Activated CD4-positive, alpha-beta T cell treated with anti-CD3 and anti-CD28 coated beads for 36 hours (primary cell): ENCODE data around the gene C17orf67. TPM values are rescaled to one million over a fixed set of nuclear protein-coding genes. Genes with fewer than 3 reads are reported as not detected.

Source experiments
- ATAC-seq: fragments of 200-7000 bp; cut with Tn5 transposase; one replicate; pipeline ENCODE4 v1.10.0; 2021; ENCODE audit warnings: mild to moderate bottlenecking, moderate library complexity
- CTCF ChIA-PET: fragments of 350-600 bp; sonication (Branson Sonifier 250); formaldehyde crosslinking; loops from one replicate; lab custom pipeline; 2021; ENCODE audit warnings: antibody characterized with exemption; lab: Charles Lee
- POLR2A ChIA-PET: fragments of 350-600 bp; sonication (Branson Sonifier 250); formaldehyde crosslinking; loops from one replicate; lab custom pipeline; 2021; ENCODE audit warnings: antibody characterized with exemption, inconsistent platforms; lab: Charles Lee
- DNase-seq: peaks from one replicate; pipeline ENCODE4 v3.0.0-alpha.2; 2020
- H3K27ac Mint-ChIP-seq: one replicate; pipeline ENCODE4 v1.8.0; 2021; ENCODE audit warnings: mixed read lengths
- H3K27me3 Mint-ChIP-seq: one replicate; pipeline ENCODE4 v1.8.0; 2021; ENCODE audit warnings: mixed read lengths
- H3K36me3 Mint-ChIP-seq: one replicate; pipeline ENCODE4 v1.8.0; 2021; ENCODE audit warnings: low read depth, mixed read lengths
- H3K4me1 Mint-ChIP-seq: one replicate; pipeline ENCODE4 v1.8.0; 2021; ENCODE audit warnings: mixed read lengths
- H3K4me3 Mint-ChIP-seq: one replicate; pipeline ENCODE4 v1.8.0; 2021; ENCODE audit warnings: mild to moderate bottlenecking, moderate library complexity, mixed read lengths
- H3K9me3 Mint-ChIP-seq: one replicate; pipeline ENCODE4 v1.8.0; 2021; ENCODE audit warnings: low read depth, mixed read lengths
- intact Hi-C, 2 experiments: fragments of 100-400 bp; cut with DNase I in 1 of 2; cut with micrococcal nuclease in 1 of 2; formaldehyde crosslinking; loops; one replicate each; pipeline versions ENCODE4 v1.14.2 to v1.15.1; 2022 to 2024; cut with DNase I, micrococcal nuclease
- total RNA-seq, 2 experiments: library from RNA; stranded (reverse); gene quantifications; one replicate each; pipeline ENCODE4 v1.2.3, GENCODE V29; 2021

C17orf67 gene
- total RNA-seq, 2 experiments from 2014 or later: 4.0 to 5.0 TPM

DNA sequence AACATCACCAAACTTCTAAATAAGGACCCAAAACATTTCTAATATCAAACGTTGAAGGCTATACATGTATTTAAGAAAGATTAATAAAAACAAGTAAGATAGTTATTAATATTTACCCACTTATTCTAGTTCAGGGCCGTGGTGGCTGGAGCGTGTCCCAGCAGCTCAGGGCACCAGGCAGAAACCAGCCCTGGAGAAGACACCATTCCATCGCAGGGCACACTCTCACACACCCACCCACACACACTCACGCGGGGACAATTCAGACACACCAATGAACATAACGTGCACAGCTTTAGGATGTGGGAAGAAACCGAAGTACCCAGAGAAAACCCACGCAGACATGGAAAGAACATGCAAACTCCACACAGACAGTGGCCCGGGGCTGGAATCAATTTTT, 13.5 kb downstream of the C17orf67 start:
- POLR2A ChIA-PET: no interaction called here

DNA sequence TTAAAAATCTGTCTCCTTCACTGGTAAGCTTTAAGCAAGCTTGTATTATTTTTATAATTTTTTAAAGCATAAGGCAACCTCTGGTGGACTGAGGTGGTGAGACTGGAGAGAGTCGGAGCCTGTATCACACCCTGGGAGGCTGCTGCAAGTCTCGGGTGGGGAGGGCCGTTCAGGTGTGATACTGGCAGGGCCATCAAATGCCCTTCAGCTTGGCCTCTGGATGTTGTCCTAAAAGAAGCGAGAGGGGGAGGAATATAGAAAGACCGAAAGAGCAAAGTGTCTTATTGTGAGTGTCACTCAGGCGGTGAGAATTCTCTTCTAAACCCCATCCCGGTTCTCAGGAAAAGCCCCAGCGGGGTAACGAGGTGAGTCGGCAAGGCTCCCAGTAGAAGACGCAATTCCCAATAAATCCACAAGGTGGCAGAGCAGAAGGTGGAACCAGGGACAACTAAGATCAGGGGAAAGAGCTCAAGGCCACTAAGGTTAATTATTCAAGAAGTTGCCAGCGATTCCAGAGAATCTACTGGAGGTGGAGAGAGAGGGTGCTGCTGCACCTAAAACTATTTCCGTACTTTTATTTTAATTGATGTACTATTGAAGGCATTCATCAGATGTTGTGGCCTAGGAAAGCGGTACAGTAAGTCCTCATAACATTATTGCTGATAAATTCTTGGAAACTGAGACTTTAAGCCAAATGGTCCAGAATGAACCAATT, 14.1 kb downstream of the C17orf67 start:
- POLR2A ChIA-PET: no interaction called here
- H3K9me3 Mint-ChIP-seq: no peaks in the 10 kb centered on the region
- CTCF ChIA-PET: interaction anchor here (0.6 to 4.6 kb wide), 39 partner anchors 9 to 1335 kb away, joined by 3 to 26 read pairs (median 4); partner anchors contain the start of genes C17orf67 and DGKE
- DNase-seq: peak; percentile 84
- H3K36me3 Mint-ChIP-seq: peaks cover 7% of the 10 kb centered on the region
- no peak overlapping the region for H3K4me3 Mint-ChIP-seq
- ATAC-seq: peak; percentile 83
- intact Hi-C loops: loop anchor here (1.0 to 2.0 kb wide), 4 partner anchors 13 to 191 kb away; partner anchors contain the start of genes C17orf67 (in 1 of the 2) and COIL (in 1 of the 2)
- peak overlapping the region; percentile 7 for H3K27ac Mint-ChIP-seq
- no peaks in the 10 kb centered on the region for H3K27me3 Mint-ChIP-seq
- H3K4me1 Mint-ChIP-seq: peaks cover 22% of the 10 kb centered on the region

More for the DNA sequence above, 13.5 kb downstream of the C17orf67 start:
- CTCF ChIA-PET: interaction anchor here (0.6 to 4.6 kb wide), 34 partner anchors 9 to 1335 kb away, joined by 3 to 26 read pairs (median 4); partner anchors contain the start of genes C17orf67 and DGKE
- H3K27ac Mint-ChIP-seq: no peak overlapping the region
- H3K27me3 Mint-ChIP-seq: no peaks in the 10 kb centered on the region
- DNase-seq (no peak), ATAC-seq (no peak)
- no peak overlapping the region for H3K4me3 Mint-ChIP-seq
- peaks cover 8% of the 10 kb centered on the region for H3K36me3 Mint-ChIP-seq
- H3K9me3 Mint-ChIP-seq: no peaks in the 10 kb centered on the region
- intact Hi-C loops: no loop called here
- H3K4me1 Mint-ChIP-seq: peaks cover 22% of the 10 kb centered on the region

DNA sequence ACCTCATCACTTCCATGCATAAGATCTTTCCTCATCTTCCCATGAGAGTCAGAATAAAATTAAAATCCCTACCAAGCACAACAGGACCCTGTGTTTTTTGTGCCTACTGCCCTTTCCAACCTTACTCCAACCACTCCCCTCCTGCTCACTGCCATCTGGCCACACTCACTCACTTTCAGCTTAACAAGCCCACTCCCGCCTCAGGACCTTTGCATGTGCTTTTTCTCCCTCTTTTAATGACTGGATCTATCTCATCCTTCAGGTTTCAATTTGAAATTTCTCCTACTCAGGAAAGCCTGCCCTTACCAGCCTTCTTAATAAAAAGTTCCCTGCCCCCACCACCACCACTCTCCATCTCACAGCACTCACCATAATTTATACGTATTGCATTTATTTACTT, 14.7 kb downstream of the C17orf67 start:
- H3K27me3 Mint-ChIP-seq: no peaks in the 10 kb centered on the region
- CTCF ChIA-PET: interaction anchor here (0.7 to 4.6 kb wide), 28 partner anchors 10 to 210 kb away, joined by 3 to 26 read pairs (median 5); partner anchors contain the start of genes C17orf67 and DGKE
- POLR2A ChIA-PET: no interaction called here
- H3K9me3 Mint-ChIP-seq: no peaks in the 10 kb centered on the region
- peaks cover 22% of the 10 kb centered on the region for H3K4me1 Mint-ChIP-seq
- DNase-seq (no peak), ATAC-seq (no peak)
- peaks cover 1% of the 10 kb centered on the region for H3K36me3 Mint-ChIP-seq
- no peak overlapping the region for H3K27ac Mint-ChIP-seq
- intact Hi-C loops: loop anchor here (1.0 to 2.0 kb wide), 4 partner anchors 14 to 191 kb away; partner anchors contain the start of genes C17orf67 (in 1 of the 2) and COIL (in 1 of the 2)
- H3K4me3 Mint-ChIP-seq: no peak overlapping the region

DNA sequence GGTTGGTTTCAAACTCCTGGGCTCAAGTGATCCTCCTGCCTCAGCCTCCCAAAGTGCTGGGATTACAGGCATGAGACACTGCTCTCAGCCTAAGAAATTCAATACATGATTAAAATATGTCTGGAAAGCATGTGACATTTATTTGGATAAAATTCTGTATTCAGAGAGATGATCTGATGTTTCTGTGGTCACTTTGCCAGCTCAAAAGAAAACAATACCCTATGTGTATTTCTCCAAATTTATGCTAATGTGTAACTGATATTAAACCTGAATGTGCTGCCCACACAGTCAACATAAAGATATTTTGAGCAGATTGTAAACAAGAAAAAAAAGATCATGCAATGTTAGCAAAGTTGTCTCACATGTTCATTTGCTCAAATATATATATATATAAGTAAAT, 16.7 kb downstream of the C17orf67 start:
- Mint-ChIP-seq H3K9me3 (no peaks in the 10 kb centered on the region), H3K27ac (no peak overlapping the region), H3K4me3 (no peak overlapping the region), H3K36me3 (no peaks in the 10 kb centered on the region), H3K27me3 (no peaks in the 10 kb centered on the region), H3K4me1 (peaks cover 18% of the 10 kb centered on the region)
- DNase-seq: no peak
- ChIA-PET CTCF (interaction anchor here (1.0 to 1.5 kb wide), 6 partner anchors 10 to 125 kb away, joined by 3 to 5 read pairs (median 4); no protein-coding TSS in a partner anchor), POLR2A (no interaction called here)
- ATAC-seq: no peak
- intact Hi-C loops: no loop called here

DNA sequence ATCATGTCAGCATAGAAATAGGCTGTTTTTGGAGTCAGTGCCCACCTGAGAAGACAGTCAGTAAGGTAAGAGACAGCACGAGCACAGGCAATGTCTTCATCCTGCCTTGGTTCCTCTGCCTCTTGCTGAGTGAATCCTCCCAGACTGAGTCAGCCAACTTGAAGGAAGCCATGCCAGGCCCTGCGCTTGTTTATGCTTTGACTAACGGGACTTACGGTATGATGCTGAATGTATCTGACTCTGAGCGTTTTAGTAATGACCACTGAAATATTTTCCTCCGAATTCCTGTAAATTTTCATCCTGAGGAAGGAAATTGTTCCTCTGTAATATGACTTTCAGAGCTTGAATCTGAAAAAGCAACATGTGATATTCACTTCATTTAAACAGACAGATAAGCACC, 18.0 kb downstream of the C17orf67 start:
- Mint-ChIP-seq H3K27ac (no peak overlapping the region), H3K27me3 (no peaks in the 10 kb centered on the region), H3K36me3 (no peaks in the 10 kb centered on the region), H3K4me3 (no peak overlapping the region), H3K4me1 (peaks cover 14% of the 10 kb centered on the region), H3K9me3 (no peaks in the 10 kb centered on the region)
- CTCF ChIA-PET: interaction anchor here (0.9 to 1.1 kb wide), 2 partner anchors 9 to 124 kb away, joined by 3 to 6 read pairs; no protein-coding TSS in a partner anchor
- no peak for ATAC-seq
- no peak for DNase-seq
- intact Hi-C loops: no loop called here
- POLR2A ChIA-PET: no interaction called here

DNA sequence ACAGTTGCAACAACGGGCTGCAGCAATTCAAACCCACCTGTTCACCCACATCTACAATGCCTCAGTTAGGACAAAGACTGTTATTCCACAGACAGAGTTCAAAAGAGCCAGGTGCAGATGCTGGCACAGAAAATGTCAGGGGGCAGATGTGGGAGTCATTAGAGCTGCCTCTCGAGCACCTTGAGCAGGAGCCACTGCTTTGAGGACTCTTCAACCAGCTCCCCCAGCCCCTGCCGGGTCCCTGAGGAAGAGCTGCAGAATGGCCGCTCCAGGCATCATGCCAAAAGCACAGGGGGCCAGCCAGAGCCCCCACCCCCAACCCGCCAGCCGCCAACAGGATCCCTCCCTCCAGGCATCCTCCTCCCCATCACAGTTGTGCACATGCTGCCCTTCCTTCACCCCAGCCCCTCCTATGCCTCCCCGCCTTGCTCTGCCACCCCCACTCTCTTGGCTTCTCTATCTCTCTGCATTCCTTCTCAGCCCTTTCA, 20.8 kb downstream of the C17orf67 start:
- no peak overlapping the region for H3K27ac Mint-ChIP-seq
- CTCF ChIA-PET: interaction anchor here (0.7 kb wide), 1 partner anchor 1178 kb away, joined by 3 read pairs; no protein-coding TSS in a partner anchor
- DNase-seq: no peak
- POLR2A ChIA-PET: no interaction called here
- no peaks in the 10 kb centered on the region for H3K27me3 Mint-ChIP-seq
- no peaks in the 10 kb centered on the region for H3K36me3 Mint-ChIP-seq
- ATAC-seq: no peak
- no peaks in the 10 kb centered on the region for H3K4me1 Mint-ChIP-seq
- H3K9me3 Mint-ChIP-seq: no peaks in the 10 kb centered on the region
- intact Hi-C loops: no loop called here
- no peak overlapping the region for H3K4me3 Mint-ChIP-seq

DNA sequence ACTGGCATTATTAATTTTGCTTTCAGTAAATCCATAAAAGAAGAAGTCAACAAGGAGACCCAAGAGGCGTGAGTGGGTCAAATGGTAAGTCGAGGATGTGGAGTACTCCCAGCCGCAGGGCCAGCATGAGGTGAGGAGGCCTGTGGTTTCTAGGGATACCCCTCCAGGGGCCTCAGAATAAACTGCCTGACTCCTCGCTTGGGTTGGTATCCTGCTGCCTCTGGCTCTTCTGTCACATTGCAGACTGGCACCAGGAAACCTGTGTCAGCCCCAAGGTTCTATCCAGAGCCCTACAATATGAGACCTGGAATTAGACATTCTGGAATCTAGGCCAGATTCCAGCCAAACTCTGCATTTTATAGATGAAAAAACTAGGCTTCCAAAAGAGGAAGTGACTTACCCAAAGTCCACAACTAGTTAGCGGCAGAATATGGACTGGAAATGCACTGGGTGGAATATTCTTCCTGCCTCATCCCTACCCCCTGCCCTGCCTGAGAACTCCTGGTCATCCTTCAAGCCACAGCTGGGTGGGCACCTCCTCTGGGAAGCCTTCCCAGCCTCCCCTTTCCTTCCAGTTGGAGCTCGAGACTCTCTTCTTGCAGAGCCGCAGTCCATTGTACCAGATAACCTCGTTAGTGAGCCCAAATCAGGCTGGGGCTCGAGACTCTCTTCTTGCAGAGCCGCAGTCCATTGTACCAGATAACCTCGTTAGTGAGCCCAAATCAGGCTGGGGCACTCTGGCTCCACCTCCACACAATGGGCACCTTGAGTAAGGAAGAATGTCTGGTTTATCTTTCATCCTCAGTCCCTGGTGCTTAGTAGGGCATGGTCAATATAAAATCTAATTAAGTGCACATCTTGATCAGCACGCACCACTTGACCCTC, 22.6 kb downstream of the C17orf67 start:
- Mint-ChIP-seq H3K27me3 (no peaks in the 10 kb centered on the region), H3K4me3 (no peak overlapping the region), H3K36me3 (no peaks in the 10 kb centered on the region), H3K27ac (no peak overlapping the region), H3K9me3 (no peaks in the 10 kb centered on the region), H3K4me1 (no peaks in the 10 kb centered on the region)
- no peak for DNase-seq
- no peak for ATAC-seq
- ChIA-PET POLR2A (no interaction called here), CTCF (no interaction called here)
- intact Hi-C loops: no loop called here

DNA sequence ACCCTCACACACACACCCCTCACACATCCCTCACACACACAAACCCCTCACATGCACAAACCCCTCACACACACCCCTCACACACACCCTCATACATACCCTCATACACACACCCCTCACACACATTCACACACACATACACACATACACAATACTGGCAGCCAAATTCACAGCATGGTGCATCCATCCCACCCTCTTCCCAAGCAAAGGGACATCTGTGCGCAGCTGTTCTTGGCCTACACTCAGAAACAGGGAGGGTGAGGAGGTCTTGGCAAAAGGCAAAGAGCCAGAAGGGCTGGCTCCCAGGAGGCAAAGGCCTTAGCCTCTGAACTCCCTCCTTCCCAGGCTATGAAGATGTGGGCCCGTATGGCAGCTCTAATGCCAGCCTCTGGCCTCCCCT, 23.4 kb downstream of the C17orf67 start:
- H3K4me1 Mint-ChIP-seq: no peaks in the 10 kb centered on the region
- intact Hi-C loops: no loop called here
- POLR2A ChIA-PET: no interaction called here
- H3K27ac Mint-ChIP-seq: no peak overlapping the region
- no peaks in the 10 kb centered on the region for H3K36me3 Mint-ChIP-seq
- CTCF ChIA-PET: no interaction called here
- no peak overlapping the region for H3K4me3 Mint-ChIP-seq
- ATAC-seq: no peak
- no peak for DNase-seq
- H3K27me3 Mint-ChIP-seq: no peaks in the 10 kb centered on the region
- H3K9me3 Mint-ChIP-seq: no peaks in the 10 kb centered on the region

DNA sequence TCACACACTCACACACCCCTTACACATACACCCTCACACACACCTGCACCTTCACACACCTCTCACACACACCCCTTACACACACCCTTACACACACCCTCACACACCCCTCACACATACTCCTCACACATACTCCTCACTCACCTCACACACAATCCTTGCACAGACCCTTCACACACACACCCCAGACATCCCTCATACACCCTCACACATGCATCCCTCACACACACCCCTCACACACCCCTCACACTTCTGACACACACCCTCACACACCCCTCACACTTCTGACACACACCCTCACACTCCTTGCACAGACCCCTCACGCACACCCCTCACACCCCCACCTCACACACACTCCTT, 23.9 kb downstream of the C17orf67 start:
- ATAC-seq: no peak
- Mint-ChIP-seq H3K36me3 (no peaks in the 10 kb centered on the region), H3K9me3 (no peaks in the 10 kb centered on the region), H3K27ac (no peak overlapping the region), H3K27me3 (no peaks in the 10 kb centered on the region), H3K4me3 (no peak overlapping the region), H3K4me1 (no peaks in the 10 kb centered on the region)
- CTCF ChIA-PET: no interaction called here
- intact Hi-C loops: no loop called here
- POLR2A ChIA-PET: no interaction called here
- DNase-seq: no peak

DNA sequence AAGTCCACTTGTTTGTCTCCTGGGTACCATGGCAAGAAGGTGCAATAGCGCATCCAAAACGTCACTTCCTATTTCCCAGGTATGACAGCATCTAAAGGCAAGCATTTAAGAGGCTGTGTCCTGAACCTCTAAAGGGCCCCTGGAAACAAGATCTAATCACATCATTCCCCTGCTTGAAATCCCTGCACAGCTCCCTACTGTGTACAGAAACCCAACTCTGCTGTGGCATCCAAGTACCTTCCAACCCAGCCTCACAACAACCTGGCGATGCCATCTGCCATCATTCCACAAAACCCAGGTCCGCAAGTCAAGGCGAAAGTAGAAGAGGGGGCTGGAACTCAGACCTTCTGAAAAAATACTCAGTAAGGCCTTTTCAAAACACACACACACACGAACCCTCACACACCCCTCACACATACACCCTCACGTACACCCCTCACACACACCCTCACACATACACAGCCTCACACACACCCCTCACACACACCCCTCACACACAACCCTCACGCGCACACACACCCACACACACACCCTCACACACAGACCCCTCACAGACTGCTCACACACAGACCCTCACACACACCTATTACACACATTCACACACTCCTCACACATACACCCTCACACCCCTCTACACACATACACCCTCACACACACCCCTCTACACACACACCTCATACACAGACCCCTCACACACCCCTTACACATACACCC, 24.5 kb downstream of the C17orf67 start:
- ATAC-seq (no peak), DNase-seq (no peak)
- Mint-ChIP-seq H3K27ac (no peak overlapping the region), H3K27me3 (no peaks in the 10 kb centered on the region), H3K36me3 (no peaks in the 10 kb centered on the region), H3K4me1 (no peaks in the 10 kb centered on the region), H3K4me3 (no peak overlapping the region), H3K9me3 (no peaks in the 10 kb centered on the region)
- intact Hi-C loops: no loop called here
- ChIA-PET CTCF (interaction anchor here (0.6 kb wide), 1 partner anchor 1081 kb away, joined by 3 read pairs; no protein-coding TSS in a partner anchor), POLR2A (no interaction called here)

DNA sequence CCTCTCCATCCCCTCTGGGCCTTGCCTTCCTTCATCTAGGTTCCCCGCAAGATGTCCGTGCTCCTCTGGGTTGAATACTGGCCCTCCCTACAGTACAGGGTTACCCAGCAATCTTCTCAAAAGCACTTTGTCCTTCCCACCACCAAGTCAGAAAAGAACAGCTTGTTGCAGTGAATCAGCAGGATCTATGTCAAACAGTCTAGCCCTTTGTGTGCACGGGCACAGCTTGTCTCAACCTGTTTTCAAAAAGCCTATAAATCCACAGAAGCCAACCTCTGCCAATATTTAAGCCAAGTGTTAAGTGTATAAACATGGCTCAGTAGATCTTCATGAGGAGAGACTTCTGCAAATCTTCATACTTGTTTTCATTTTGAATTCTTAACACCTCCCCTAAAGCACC, 25.2 kb downstream of the C17orf67 start:
- intact Hi-C loops: no loop called here
- CTCF ChIA-PET: interaction anchor here (0.6 to 1.4 kb wide), 2 partner anchors 28 to 1082 kb away, joined by 3 read pairs; no protein-coding TSS in a partner anchor
- no peaks in the 10 kb centered on the region for H3K9me3 Mint-ChIP-seq
- no peak overlapping the region for H3K4me3 Mint-ChIP-seq
- ATAC-seq (no peak), DNase-seq (no peak)
- no peaks in the 10 kb centered on the region for H3K4me1 Mint-ChIP-seq
- no peaks in the 10 kb centered on the region for H3K27me3 Mint-ChIP-seq
- POLR2A ChIA-PET: no interaction called here
- H3K36me3 Mint-ChIP-seq: no peaks in the 10 kb centered on the region
- no peak overlapping the region for H3K27ac Mint-ChIP-seq
